Suprapubic skin (tissue), 3 donors: Measurements from ENCODE around the gene SIN3A.

ENCODE experiments used
- EP300 ChIP-seq: sonication (generic); formaldehyde crosslinking; IDR thresholded peaks from one replicate; pipeline ENCODE4 v1.6.1; 2017; ENCODE audit warnings: antibody characterized with exemption
- POLR2A ChIP-seq, 2 donors: fragments of 450-650 bp; IDR thresholded peaks; one replicate each; pipeline ENCODE4 v1.6.1; 2017; ENCODE audit warnings: antibody characterized with exemption in 2 of 2, mild to moderate bottlenecking in 2 of 2, moderate library complexity in 2 of 2
- TF ChIP-seq, protein P1 (sequence below), 2 donors: fragments of 200-600 bp in 1 of 2; fragments of 450-650 bp in 1 of 2; sonication (generic) in 1 of 2; IDR thresholded peaks; one replicate each; pipeline ENCODE4 v1.5.1; 2016 to 2019; ENCODE audit warnings: antibody characterized with exemption in 2 of 2, mild to moderate bottlenecking in 1 of 2, moderate library complexity in 1 of 2

DNA sequence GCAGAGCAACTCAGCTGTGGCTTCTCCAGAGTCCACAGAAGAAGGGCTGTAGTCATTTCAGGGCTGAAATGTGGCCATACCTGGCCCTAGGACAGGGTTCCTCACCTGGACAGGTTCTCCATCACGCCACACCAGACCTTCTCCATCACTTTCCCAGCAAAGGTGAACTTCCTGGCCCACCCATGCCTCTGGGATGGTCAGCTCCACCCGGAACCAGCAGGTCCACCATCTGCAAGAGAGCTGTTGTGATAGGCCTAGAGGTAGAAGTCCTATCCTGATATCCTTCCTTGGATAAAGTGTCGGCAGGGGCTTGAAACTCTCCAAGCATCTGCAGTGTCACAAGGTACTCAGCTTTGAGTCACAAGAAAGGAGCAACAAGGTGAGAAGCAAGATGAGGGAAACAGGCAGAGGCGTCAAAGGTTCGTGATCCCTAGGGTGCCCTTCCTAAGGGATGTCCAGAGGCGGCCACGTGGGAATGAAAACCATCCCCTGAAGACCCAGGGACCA is 84.0 kb downstream of the SIN3A start:
- no peak for TF ChIP-seq POLR2A (IDR thresholded peaks at IDR 0.05)
- TF ChIP-seq, protein P1, sequence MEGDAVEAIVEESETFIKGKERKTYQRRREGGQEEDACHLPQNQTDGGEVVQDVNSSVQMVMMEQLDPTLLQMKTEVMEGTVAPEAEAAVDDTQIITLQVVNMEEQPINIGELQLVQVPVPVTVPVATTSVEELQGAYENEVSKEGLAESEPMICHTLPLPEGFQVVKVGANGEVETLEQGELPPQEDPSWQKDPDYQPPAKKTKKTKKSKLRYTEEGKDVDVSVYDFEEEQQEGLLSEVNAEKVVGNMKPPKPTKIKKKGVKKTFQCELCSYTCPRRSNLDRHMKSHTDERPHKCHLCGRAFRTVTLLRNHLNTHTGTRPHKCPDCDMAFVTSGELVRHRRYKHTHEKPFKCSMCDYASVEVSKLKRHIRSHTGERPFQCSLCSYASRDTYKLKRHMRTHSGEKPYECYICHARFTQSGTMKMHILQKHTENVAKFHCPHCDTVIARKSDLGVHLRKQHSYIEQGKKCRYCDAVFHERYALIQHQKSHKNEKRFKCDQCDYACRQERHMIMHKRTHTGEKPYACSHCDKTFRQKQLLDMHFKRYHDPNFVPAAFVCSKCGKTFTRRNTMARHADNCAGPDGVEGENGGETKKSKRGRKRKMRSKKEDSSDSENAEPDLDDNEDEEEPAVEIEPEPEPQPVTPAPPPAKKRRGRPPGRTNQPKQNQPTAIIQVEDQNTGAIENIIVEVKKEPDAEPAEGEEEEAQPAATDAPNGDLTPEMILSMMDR (IDR thresholded peaks at IDR 0.05), result no peak
- no peak for TF ChIP-seq EP300
